Activated T-helper 1 cell treated with anti-CD3 and anti-CD28 coated beads, Interleukin-12 subunit alpha, Interleukin-12 subunit beta, Interleukin-2, Interleukin-4 antibody, amounts not matched to agents 30 ng/mL and 10 ng/mL and 1 ng/mL, durations not matched to agents 14 hours and 24 hours and 36 hours (primary cell): ENCODE results near the gene HBZ. TPM values are rescaled to one million over a fixed set of nuclear protein-coding genes. Genes with fewer than 3 reads are reported as not detected.
"Not testable (repeated sequence)": the region's sequence is repeated elsewhere in the genome, so short reads cannot be mapped to it uniquely, and the experiment has no call there.

Experiments used
- DNase-seq: peaks from one replicate; pipeline ENCODE4 v3.0.0; 2021; ENCODE audit warnings: low spot score
- H3K27ac Mint-ChIP-seq: one replicate; pipeline ENCODE4 v1.8.0; 2021; ENCODE audit warnings: mild to moderate bottlenecking, mixed read lengths
- H3K27me3 Mint-ChIP-seq: one replicate; pipeline ENCODE4 v1.8.0; 2022; ENCODE audit warnings: mild to moderate bottlenecking, moderate library complexity, mixed read lengths; ENCODE audit not compliant: insufficient read depth
- H3K36me3 Mint-ChIP-seq: one replicate; pipeline ENCODE4 v1.8.0; 2021; ENCODE audit warnings: low read depth, mixed read lengths
- H3K4me1 Mint-ChIP-seq: one replicate; pipeline ENCODE4 v1.8.0; 2021; ENCODE audit warnings: low read depth, mixed read lengths
- H3K4me3 Mint-ChIP-seq: one replicate; pipeline ENCODE4 v1.8.0; 2021; ENCODE audit warnings: mild to moderate bottlenecking, moderate library complexity, mixed read lengths
- H3K9me3 Mint-ChIP-seq: one replicate; pipeline ENCODE4 v1.8.0; 2021; ENCODE audit warnings: mixed read lengths
- intact Hi-C: fragments of 100-400 bp; cut with micrococcal nuclease; formaldehyde crosslinking; loops from one replicate; pipeline ENCODE4 v1.15.1; 2024
- total RNA-seq: library from RNA; stranded (reverse); gene quantifications from 2 replicates; pipeline ENCODE4 v1.2.3, GENCODE V29; 2022

The HBZ gene
- total RNA-seq, 1 donor from 2014 or later = not detected

- Mint-ChIP-seq H3K36me3 (no peaks in the 10 kb centered on the region), H3K9me3 (no peaks in the 10 kb centered on the region), H3K4me1 (peaks cover 5% of the 10 kb centered on the region), H3K4me3 (no peak overlapping the region), H3K27me3 (peaks cover 61% of the 10 kb centered on the region), H3K27ac (no peak overlapping the region)
- intact Hi-C loops = no loop called here
- DNase-seq = no peak
Observed at GRCh38 chr16:170788-171187, 18.3 kb downstream of the HBZ start.

GRCh38 chr16:172374-172941 is 20.0 kb downstream of the HBZ start, which contains the start of gene HBA2:
HBA2 (plus strand) TSS chr16:172876; CDS start chr16:172913, 37 bp downstream.
- DNase-seq, intact Hi-C loops, H3K9me3 Mint-ChIP-seq, H3K27ac Mint-ChIP-seq, H3K4me1 Mint-ChIP-seq, H3K36me3 Mint-ChIP-seq, H3K4me3 Mint-ChIP-seq: not testable (repeated sequence)
- peaks cover 57% of the 10 kb centered on the region for H3K27me3 Mint-ChIP-seq

- H3K9me3 Mint-ChIP-seq, H3K27ac Mint-ChIP-seq, H3K36me3 Mint-ChIP-seq, H3K4me1 Mint-ChIP-seq, H3K4me3 Mint-ChIP-seq, intact Hi-C loops, DNase-seq: not testable (repeated sequence)
- H3K27me3 Mint-ChIP-seq = peaks cover 56% of the 10 kb centered on the region
Observed at GRCh38 chr16:173211-173854, 20.9 kb downstream of the HBZ start.

- intact Hi-C loops, H3K4me1 Mint-ChIP-seq, H3K36me3 Mint-ChIP-seq, H3K9me3 Mint-ChIP-seq, DNase-seq, H3K27ac Mint-ChIP-seq: not testable (repeated sequence)
- Mint-ChIP-seq H3K4me3 (peak overlapping the region; percentile 26), H3K27me3 (peaks cover 62% of the 10 kb centered on the region)
Observed at GRCh38 chr16:173928-174769, 21.7 kb downstream of the HBZ start.

- Mint-ChIP-seq H3K4me1 (peaks cover 1% of the 10 kb centered on the region), H3K4me3 (peak overlapping the region; percentile 30)
- intact Hi-C loops = no loop called here
Observed at GRCh38 chr16:175011-175949, 22.8 kb downstream of the HBZ start.

GRCh38 chr16:176006-176405 is 23.6 kb downstream of the HBZ start:
- intact Hi-C loops, H3K4me3 Mint-ChIP-seq, H3K36me3 Mint-ChIP-seq, H3K4me1 Mint-ChIP-seq, H3K9me3 Mint-ChIP-seq, H3K27ac Mint-ChIP-seq, DNase-seq: not testable (repeated sequence)
- peaks cover 55% of the 10 kb centered on the region for H3K27me3 Mint-ChIP-seq

More at GRCh38 chr16:175011-175949, 22.8 kb downstream of the HBZ start:
- Mint-ChIP-seq H3K27ac (no peak overlapping the region), H3K9me3 (no peaks in the 10 kb centered on the region), H3K36me3 (no peaks in the 10 kb centered on the region), H3K27me3 (peaks cover 61% of the 10 kb centered on the region)
- DNase-seq = no peak

GRCh38 chr16:176477-177382 is 24.3 kb downstream of the HBZ start, which contains the start of gene HBA1:
HBA1 (plus strand) TSS chr16:176680; CDS start chr16:176717, 37 bp downstream.
- H3K4me1 Mint-ChIP-seq, DNase-seq, H3K36me3 Mint-ChIP-seq, intact Hi-C loops, H3K9me3 Mint-ChIP-seq, H3K27ac Mint-ChIP-seq: not testable (repeated sequence)
- peak within 1 kb of the TSS; percentile 30 for H3K4me3 Mint-ChIP-seq
- H3K27me3 Mint-ChIP-seq = peaks cover 50% of the 10 kb centered on the region

GRCh38 chr16:177394-177822 is 25.0 kb downstream of the HBZ start:
- H3K9me3 Mint-ChIP-seq = no peaks in the 10 kb centered on the region
- no peak overlapping the region for H3K27ac Mint-ChIP-seq
- no peak for DNase-seq
- H3K27me3 Mint-ChIP-seq = peaks cover 46% of the 10 kb centered on the region
- no peaks in the 10 kb centered on the region for H3K36me3 Mint-ChIP-seq
- H3K4me3 Mint-ChIP-seq = peak overlapping the region; percentile 15
- H3K4me1 Mint-ChIP-seq = no peaks in the 10 kb centered on the region
- intact Hi-C loops = no loop called here

- H3K27me3 Mint-ChIP-seq = peaks cover 46% of the 10 kb centered on the region
- no peaks in the 10 kb centered on the region for H3K9me3 Mint-ChIP-seq
- H3K36me3 Mint-ChIP-seq = no peaks in the 10 kb centered on the region
- DNase-seq = no peak
- no peaks in the 10 kb centered on the region for H3K4me1 Mint-ChIP-seq
- no peak overlapping the region for H3K27ac Mint-ChIP-seq
- H3K4me3 Mint-ChIP-seq = no peak overlapping the region
- intact Hi-C loops = no loop called here
Observed at GRCh38 chr16:177981-178667, 25.7 kb downstream of the HBZ start.

GRCh38 chr16:178668-179015 is 26.2 kb downstream of the HBZ start:
- Mint-ChIP-seq H3K36me3 (no peaks in the 10 kb centered on the region), H3K4me1 (no peaks in the 10 kb centered on the region), H3K27ac (no peak overlapping the region), H3K4me3 (no peak overlapping the region), H3K9me3 (no peaks in the 10 kb centered on the region), H3K27me3 (peaks cover 42% of the 10 kb centered on the region)
- intact Hi-C loops = no loop called here
- DNase-seq = no peak
